GM23338 (cell line): Measurements from ENCODE around the gene PDF. TPM values are rescaled to one million over a fixed set of nuclear protein-coding genes. Genes with fewer than 3 reads are reported as not detected.

Source experiments
- ATAC-seq: fragments of 200-7000 bp; cut with Tn5 transposase; 3 replicates; pipeline ENCODE4 v1.9.1; 2020
- DNase-seq: peaks from one replicate; pipeline ENCODE4 v3.0.0-alpha.2; 2015; ENCODE audit warnings: low spot score
- H2AFZ ChIP-seq: fragments of 200-600 bp; sonication (generic); 2 replicates; pipeline ENCODE4 v1.8.0; 2016; ENCODE audit warnings: antibody characterized with exemption, mild to moderate bottlenecking, moderate library complexity
- H3F3A ChIP-seq: fragments of 200-600 bp; sonication (generic); replicated peaks from 2 replicates; pipeline ENCODE4 v1.8.0; 2017; ENCODE audit warnings: antibody characterized with exemption, mixed run types, low read depth
- H3K27ac ChIP-seq: fragments of 200-600 bp; sonication (generic); 2 replicates; pipeline ENCODE4 v1.6.1; 2016; ENCODE audit warnings: low read depth
- H3K27me3 ChIP-seq: fragments of 200-600 bp; sonication (generic); 2 replicates; pipeline ENCODE4 v1.8.0; 2016; ENCODE audit warnings: mild to moderate bottlenecking, mixed run types, moderate library complexity; ENCODE audit not compliant: insufficient read depth
- H3K36me3 ChIP-seq: fragments of 200-600 bp; sonication (generic); 2 replicates; pipeline ENCODE4 v1.8.0; 2016; ENCODE audit warnings: mild to moderate bottlenecking; ENCODE audit not compliant: insufficient read depth
- H3K4me1 ChIP-seq: fragments of 200-600 bp; sonication (generic); 2 replicates; pipeline ENCODE4 v1.8.0; 2016; ENCODE audit warnings: mild to moderate bottlenecking, moderate library complexity; ENCODE audit not compliant: insufficient read depth
- H3K4me2 ChIP-seq: fragments of 200-600 bp; sonication (generic); 2 replicates; pipeline ENCODE4 v1.7.1; 2017; ENCODE audit warnings: mixed run types
- H3K4me3 ChIP-seq: fragments of 200-600 bp; sonication (generic); 2 replicates; pipeline ENCODE4 v1.6.1; 2016; ENCODE audit warnings: mixed run types
- H3K79me2 ChIP-seq: fragments of 200-600 bp; sonication (generic); replicated peaks from 2 replicates; pipeline ENCODE4 v1.8.0; 2017; ENCODE audit warnings: mild to moderate bottlenecking; ENCODE audit not compliant: insufficient read depth
- H3K9me2 ChIP-seq: fragments of 200-600 bp; sonication (generic); 2 replicates; pipeline ENCODE4 v1.8.0; 2017; ENCODE audit not compliant: insufficient read depth
- H4K20me1 ChIP-seq: fragments of 200-600 bp; sonication (generic); replicated peaks from 2 replicates; pipeline ENCODE4 v1.8.0; 2017; ENCODE audit warnings: mild to moderate bottlenecking; ENCODE audit not compliant: insufficient read depth
- H3K27ac Mint-ChIP-seq: 2 replicates; pipeline ENCODE4 v1.8.0; 2020; ENCODE audit warnings: inconsistent platforms, mild to moderate bottlenecking, moderate library complexity, mixed read lengths
- H3K27me3 Mint-ChIP-seq: 3 replicates; pipeline ENCODE4 v1.8.0; 2022; ENCODE audit warnings: low read depth, mild to moderate bottlenecking, moderate library complexity, mixed read lengths, inconsistent platforms; ENCODE audit not compliant: insufficient read depth, poor library complexity
- H3K36me3 Mint-ChIP-seq: 3 replicates; pipeline ENCODE4 v1.8.0; 2021; ENCODE audit warnings: low read depth, mild to moderate bottlenecking, inconsistent platforms, moderate library complexity, mixed read lengths
- H3K4me1 Mint-ChIP-seq: 3 replicates; pipeline ENCODE4 v1.8.0; 2020; ENCODE audit warnings: mild to moderate bottlenecking, inconsistent platforms, mixed read lengths
- H3K4me3 Mint-ChIP-seq: 3 replicates; pipeline ENCODE4 v1.8.0; 2021; ENCODE audit warnings: moderate library complexity, mild to moderate bottlenecking, inconsistent platforms, mixed read lengths
- H3K9me3 Mint-ChIP-seq: 3 replicates; pipeline ENCODE4 v1.8.0; 2020; ENCODE audit warnings: moderate library complexity, mild to moderate bottlenecking, inconsistent platforms, mixed read lengths
- CREB1 ChIP-seq: fragments of 250-450 bp; sonication (Bioruptor Pico); IDR thresholded peaks from 2 replicates; pipeline ENCODE4 v1.5.0; 2020; ENCODE audit warnings: low read depth, mild to moderate bottlenecking, moderate library complexity
- ETS1 ChIP-seq: IDR thresholded peaks from 2 replicates; pipeline ENCODE4 v1.6.1; 2016; ENCODE audit warnings: antibody characterized with exemption
- EZH2 ChIP-seq: fragments of 200-600 bp; sonication (generic); IDR thresholded peaks from one replicate; pipeline ENCODE4 v1.8.0; 2017; ENCODE audit warnings: antibody characterized with exemption, mild to moderate bottlenecking, low read depth; ENCODE audit not compliant: unreplicated experiment
- JUNB ChIP-seq: IDR thresholded peaks from one replicate; pipeline ENCODE4 v1.6.1; 2016; ENCODE audit warnings: antibody characterized with exemption; ENCODE audit not compliant: unreplicated experiment
- POLR2AphosphoS5 ChIP-seq: IDR thresholded peaks from 2 replicates; pipeline ENCODE4 v1.6.1; 2016; ENCODE audit warnings: antibody characterized with exemption, low read depth
- REST ChIP-seq: IDR thresholded peaks from one replicate; pipeline ENCODE4 v1.6.1; 2018; ENCODE audit warnings: antibody characterized with exemption; ENCODE audit not compliant: unreplicated experiment
- STAT1 ChIP-seq: IDR thresholded peaks from one replicate; pipeline ENCODE4 v1.6.1; 2016; ENCODE audit warnings: antibody characterized with exemption; ENCODE audit not compliant: unreplicated experiment
- ZNF331 ChIP-seq: fragments of 250-450 bp; sonication (Bioruptor Pico); IDR thresholded peaks from 2 replicates; pipeline ENCODE4 v1.5.0; 2020; ENCODE audit warnings: low read depth, mild to moderate bottlenecking, moderate library complexity
- polyA plus RNA-seq: library from polyadenylated mRNA; unstranded; fragments of >200 nt; fragmentation: Nextera tagmentation; extraction: Ambion mirVana; gene quantifications from 2 replicates; pipeline ENCODE4 v1.2.1, GENCODE V29; 2016
- total RNA-seq: library from RNA; depleted of rRNA; stranded (reverse); fragments of >200 nt; shearing (Covaris generic); gene quantifications from 2 replicates; pipeline ENCODE4 v1.2.3, GENCODE V29; 2014

Gene PDF
- total and polyA plus RNA-seq, 2 experiments from 2014 or later: 18.8 to 43.4 TPM

- Histone ChIP-seq H3K36me3 (peaks cover 47% of the 10 kb centered on the region), H3K4me2 (no peak overlapping the region), H3K4me1 (no peaks in the 10 kb centered on the region), H3K27me3 (no peaks in the 10 kb centered on the region), H4K20me1 (peaks cover 3% of the 10 kb centered on the region), H3K27ac (no peak overlapping the region), H3K9me2 (no peaks in the 10 kb centered on the region), H3F3A (0 out of 2 replicates have a peak, but pooled peaks cover 11% of the 10 kb centered on the region), H3K79me2 (no peaks in the 10 kb centered on the region), H3K4me3 (no peak overlapping the region), H2AFZ (no peak overlapping the region)
- peaks cover 2% of the 10 kb centered on the region for H3K27me3 Mint-ChIP-seq
- H3K27ac Mint-ChIP-seq: no peak overlapping the region
- H3K9me3 Mint-ChIP-seq: no peaks in the 10 kb centered on the region; the same call in 2 of the 3 replicates
- no peak for ATAC-seq
- peaks cover 46% of the 10 kb centered on the region for H3K36me3 Mint-ChIP-seq
- TF ChIP-seq REST (no peak), EZH2 (no peak), JUNB (no peak), ZNF331 (CRISPR knock-in tag) (no peak), CREB1 (no peak), ETS1 (no peak), STAT1 (no peak)
- H3K4me3 Mint-ChIP-seq: no peak overlapping the region
- no peaks in the 10 kb centered on the region for H3K4me1 Mint-ChIP-seq
- no peak for DNase-seq
Observed at GRCh38 chr16:69365901-69366300, 35.5 kb upstream of the PDF start.

- Histone ChIP-seq H3K79me2 (no peaks in the 10 kb centered on the region), H3K4me3 (no peak overlapping the region), H2AFZ (no peak overlapping the region), H3K4me1 (no peaks in the 10 kb centered on the region), H3F3A (0 out of 2 replicates have a peak, but pooled peaks cover 11% of the 10 kb centered on the region), H3K27me3 (no peaks in the 10 kb centered on the region), H3K9me2 (no peaks in the 10 kb centered on the region), H3K36me3 (peaks cover 31% of the 10 kb centered on the region), H3K4me2 (no peak overlapping the region), H3K27ac (no peak overlapping the region), H4K20me1 (peaks cover 3% of the 10 kb centered on the region)
- no peak overlapping the region for H3K4me3 Mint-ChIP-seq
- no peaks in the 10 kb centered on the region; the same call in 2 of the 3 replicates for H3K9me3 Mint-ChIP-seq
- H3K27ac Mint-ChIP-seq: no peak overlapping the region
- peaks cover 3% of the 10 kb centered on the region for H3K27me3 Mint-ChIP-seq
- ATAC-seq (no peak), DNase-seq (no peak)
- no peaks in the 10 kb centered on the region for H3K4me1 Mint-ChIP-seq
- peaks cover 32% of the 10 kb centered on the region for H3K36me3 Mint-ChIP-seq
- TF ChIP-seq STAT1 (no peak), ZNF331 (CRISPR knock-in tag) (no peak), ETS1 (no peak), REST (no peak), POLR2AphosphoS5 (no peak)
Observed at GRCh38 chr16:69364088-69364487, 33.7 kb upstream of the PDF start.
